Measurements from ENCODE around the gene BAIAP2.

Gene BAIAP2

GRCh38 chr17:81128774-81129173 is 93.8 kb downstream of the BAIAP2 start:
- no peak for DNase-seq

GRCh38 chr17:81129289-81129688 is 94.3 kb downstream of the BAIAP2 start:
- DNase-seq: no peak

- no peak for DNase-seq
These were observed 94.9 kb downstream of the BAIAP2 start for GRCh38 chr17:81129711-81130367.

- DNase-seq: no peak
These were observed 95.7 kb downstream of the BAIAP2 start for GRCh38 chr17:81130385-81131361.

GRCh38 chr17:81131486-81132196 is 96.7 kb downstream of the BAIAP2 start:
- DNase-seq: no peak

GRCh38 chr17:81132197-81132540 is 97.2 kb downstream of the BAIAP2 start:
- DNase-seq: no peak

GRCh38 chr17:81132770-81133723 is 98.1 kb downstream of the BAIAP2 start:
- DNase-seq: no peak

- no peak for DNase-seq
These were observed 99.3 kb downstream of the BAIAP2 start for GRCh38 chr17:81134064-81134781.

- DNase-seq: no peak
These were observed 100.7 kb downstream of the BAIAP2 start for GRCh38 chr17:81135505-81136278.

GRCh38 chr17:81136366-81136765 is 101.4 kb downstream of the BAIAP2 start:
- no peak for DNase-seq

GRCh38 chr17:81137248-81137647 is 102.3 kb downstream of the BAIAP2 start:
- DNase-seq: no peak

- no peak for DNase-seq
These were observed 103.1 kb downstream of the BAIAP2 start for GRCh38 chr17:81138083-81138482.

GRCh38 chr17:81138500-81138899 is 103.5 kb downstream of the BAIAP2 start:
- no peak for DNase-seq

- no peak for DNase-seq
These were observed 104.5 kb downstream of the BAIAP2 start for GRCh38 chr17:81139428-81139827.

GRCh38 chr17:81140018-81140417 is 105.1 kb downstream of the BAIAP2 start:
- no peak for DNase-seq

GRCh38 chr17:81140695-81141094 is 105.7 kb downstream of the BAIAP2 start:
- DNase-seq: no peak

GRCh38 chr17:81142301-81143199 is 107.6 kb downstream of the BAIAP2 start:
- peak in 1 of 2 experiments; percentile 61 for DNase-seq

GRCh38 chr17:81143200-81143527 is 108.2 kb downstream of the BAIAP2 start:
- no peak for DNase-seq

GRCh38 chr17:81143717-81144422 is 108.9 kb downstream of the BAIAP2 start:
- no peak for DNase-seq

All from SW 1271 (cell line).